Kidney capillary endothelial cell (primary cell): Measurements from ENCODE around the gene WHRN.

Source experiments
- DNase-seq: peaks from one replicate; pipeline ENCODE4 v3.0.0-alpha.2; 2018; ENCODE audit warnings: low spot score

The WHRN gene

GRCh38 chr9:114364134-114365041 lies 140.9 kb downstream of the WHRN start:
- no peak for DNase-seq

- no peak for DNase-seq
These were observed 141.8 kb downstream of the WHRN start for GRCh38 chr9:114363424-114363823.

GRCh38 chr9:114362394-114362793 lies 142.9 kb downstream of the WHRN start:
- DNase-seq: no peak

GRCh38 chr9:114361542-114361941 lies 143.7 kb downstream of the WHRN start:
- no peak for DNase-seq

GRCh38 chr9:114359801-114360200 lies 145.5 kb downstream of the WHRN start:
- no peak for DNase-seq

- no peak for DNase-seq
These were observed 147.4 kb downstream of the WHRN start for GRCh38 chr9:114357911-114358328.

- DNase-seq: no peak
These were observed 147.9 kb downstream of the WHRN start for GRCh38 chr9:114357360-114357759.

GRCh38 chr9:114356792-114357191 lies 148.5 kb downstream of the WHRN start:
- DNase-seq: no peak

GRCh38 chr9:114355821-114356220 lies 149.5 kb downstream of the WHRN start:
- no peak for DNase-seq
